WTC11 (cell line): ENCODE data around the gene TCF12. TPM values are rescaled to one million over a fixed set of nuclear protein-coding genes. Genes with fewer than 3 reads are reported as not detected.

Experiments used
- ATAC-seq: fragments of 200-7000 bp; cut with Tn5 transposase; 2 replicates; pipeline ENCODE4 v1.10.0; 2021; ENCODE audit warnings: mild to moderate bottlenecking, moderate library complexity
- CTCF ChIA-PET: fragments of 300-600 bp; sonication (Branson Sonifier 250); formaldehyde crosslinking; loops from one replicate; lab custom pipeline; 2021; ENCODE audit warnings: antibody characterized with exemption; lab: Charles Lee
- POLR2A ChIA-PET: fragments of 350-600 bp; sonication (Branson Sonifier 250); formaldehyde crosslinking; loops from one replicate; lab custom pipeline; 2021; ENCODE audit warnings: antibody characterized with exemption; lab: Charles Lee
- DNase-seq: peaks from one replicate; pipeline ENCODE4 v3.0.0; 2021; ENCODE audit warnings: low spot score
- H3K27ac Mint-ChIP-seq: 2 replicates; pipeline ENCODE4 v1.8.0; 2021; ENCODE audit warnings: mixed read lengths
- H3K27me3 Mint-ChIP-seq: 2 replicates; pipeline ENCODE4 v1.8.0; 2021; ENCODE audit warnings: low read depth, mild to moderate bottlenecking, moderate library complexity, mixed read lengths
- H3K36me3 Mint-ChIP-seq: 2 replicates; pipeline ENCODE4 v1.8.0; 2021; ENCODE audit warnings: mixed read lengths
- H3K4me1 Mint-ChIP-seq: 2 replicates; pipeline ENCODE4 v1.8.0; 2022; ENCODE audit warnings: mixed read lengths
- H3K4me3 Mint-ChIP-seq: 2 replicates; pipeline ENCODE4 v1.8.0; 2021; ENCODE audit warnings: mild to moderate bottlenecking, moderate library complexity, mixed read lengths
- H3K9me3 Mint-ChIP-seq: 2 replicates; pipeline ENCODE4 v1.8.0; 2021; ENCODE audit warnings: mixed read lengths
- CREB1 ChIP-seq: sonication (generic); formaldehyde crosslinking; IDR thresholded peaks from 2 replicates; pipeline ENCODE4 v1.8.0; 2023; ENCODE audit warnings: mild to moderate bottlenecking, missing genetic modification reagents
- ELF4 ChIP-seq: sonication (generic); formaldehyde crosslinking; IDR thresholded peaks from 2 replicates; pipeline ENCODE4 v1.8.1; 2022; ENCODE audit warnings: low read depth, mild to moderate bottlenecking, moderate library complexity, missing genetic modification reagents
- FOXJ3 ChIP-seq: sonication (generic); formaldehyde crosslinking; IDR thresholded peaks from 2 replicates; pipeline ENCODE4 v1.9.0; 2021; ENCODE audit warnings: missing genetic modification reagents, mild to moderate bottlenecking, borderline replicate concordance
- IRF1 ChIP-seq: sonication (generic); formaldehyde crosslinking; IDR thresholded peaks from 2 replicates; pipeline ENCODE4 v1.8.0; 2023; ENCODE audit warnings: missing genetic modification reagents
- KAT7 ChIP-seq: sonication (generic); formaldehyde crosslinking; IDR thresholded peaks from 2 replicates; pipeline ENCODE4 v1.8.1; 2023; ENCODE audit warnings: missing genetic modification reagents, mild to moderate bottlenecking, borderline replicate concordance
- MYBL2 ChIP-seq: sonication (generic); formaldehyde crosslinking; IDR thresholded peaks from 2 replicates; pipeline ENCODE4 v1.8.1; 2023; ENCODE audit warnings: mild to moderate bottlenecking, moderate library complexity, missing genetic modification reagents
- NFATC4 ChIP-seq: fragments of 250-450 bp; sonication (Bioruptor Pico); IDR thresholded peaks from 2 replicates; pipeline ENCODE4 v1.9.0; 2021; ENCODE audit warnings: mild to moderate bottlenecking
- NR2C2 ChIP-seq: sonication (generic); formaldehyde crosslinking; IDR thresholded peaks from 2 replicates; pipeline ENCODE4 v1.8.0; 2022; ENCODE audit warnings: mild to moderate bottlenecking, missing genetic modification reagents
- NR3C1 ChIP-seq: sonication (generic); formaldehyde crosslinking; conservative IDR thresholded peaks from 2 replicates; pipeline ENCODE4 v1.8.1; 2023; ENCODE audit warnings: low read depth, mild to moderate bottlenecking, missing genetic modification reagents
- SMAD4 ChIP-seq: sonication (generic); formaldehyde crosslinking; IDR thresholded peaks from 2 replicates; pipeline ENCODE4 v1.8.0; 2022; ENCODE audit warnings: mild to moderate bottlenecking, missing genetic modification reagents
- SP1 ChIP-seq: sonication (generic); formaldehyde crosslinking; conservative IDR thresholded peaks from 2 replicates; pipeline ENCODE4 v1.8.1; 2022; ENCODE audit warnings: missing genetic modification reagents
- STAT6 ChIP-seq: sonication (generic); formaldehyde crosslinking; conservative IDR thresholded peaks from 2 replicates; pipeline ENCODE4 v1.8.1; 2023; ENCODE audit warnings: mild to moderate bottlenecking, low read depth, missing genetic modification reagents, moderate library complexity
- TP53 ChIP-seq: sonication (generic); formaldehyde crosslinking; IDR thresholded peaks from 2 replicates; pipeline ENCODE4 v1.8.1; 2023; ENCODE audit warnings: mild to moderate bottlenecking, missing genetic modification reagents
- ZBTB21 ChIP-seq: sonication (generic); formaldehyde crosslinking; IDR thresholded peaks from 2 replicates; pipeline ENCODE4 v1.8.1; 2023; ENCODE audit warnings: mild to moderate bottlenecking, missing genetic modification reagents, borderline replicate concordance
- ZNF416 ChIP-seq: fragments of 250-450 bp; sonication (Bioruptor Pico); IDR thresholded peaks from 2 replicates; pipeline ENCODE4 v1.9.0; 2021; ENCODE audit warnings: mild to moderate bottlenecking, inconsistent platforms
- ZNF423 ChIP-seq: fragments of 250-450 bp; sonication (Bioruptor Pico); IDR thresholded peaks from 2 replicates; pipeline ENCODE4 v2.1.2; 2022; ENCODE audit warnings: mild to moderate bottlenecking, moderate library complexity
- total RNA-seq: library from RNA; stranded (reverse); gene quantifications from 3 replicates; pipeline ENCODE4 v1.2.3, GENCODE V29; 2021
- TF ChIP-seq, protein P1 (sequence below): sonication (generic); formaldehyde crosslinking; IDR thresholded peaks from 2 replicates; pipeline ENCODE4 v1.8.0; 2023; ENCODE audit warnings: mild to moderate bottlenecking, missing genetic modification reagents
- TF ChIP-seq, protein P2 (sequence below): fragments of 250-450 bp; sonication (Bioruptor Pico); IDR thresholded peaks from 2 replicates; pipeline ENCODE4 v1.8.0; 2021; ENCODE audit warnings: mild to moderate bottlenecking

Gene TCF12
- total RNA-seq, 1 experiment from 2014 or later, result 73.2 TPM

DNA sequence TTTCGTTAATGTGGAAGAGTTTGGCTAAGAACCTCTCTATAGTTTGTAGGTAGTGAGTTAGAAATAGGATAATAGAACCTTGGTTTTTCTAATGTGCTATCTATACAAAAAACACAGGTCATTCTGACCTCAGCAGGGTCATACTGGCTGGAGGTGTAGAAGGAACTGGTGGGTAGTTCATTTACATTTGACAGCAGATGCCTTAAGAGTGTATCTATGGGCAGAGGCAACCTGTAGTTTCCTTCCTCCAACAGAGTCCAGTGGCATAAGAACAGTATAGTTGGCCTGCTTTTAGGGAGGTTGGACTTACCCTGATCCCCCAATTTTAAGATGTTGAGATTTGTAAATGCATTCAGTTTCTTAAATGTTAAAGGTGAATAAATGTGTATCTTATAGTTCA, 152.2 kb downstream of the TCF12 start (continued):
- no peak for TF ChIP-seq IRF1 (CRISPR knock-in tag)
- TF ChIP-seq, all 79 proteins: peak for 0

- Mint-ChIP-seq H3K4me3 (no peak overlapping the region), H3K27ac (peak overlapping the region; percentile 18; the same call in 1 of the 2 replicates), H3K4me1 (peaks cover 16% of the 10 kb centered on the region), H3K36me3 (no peaks in the 10 kb centered on the region), H3K27me3 (no peaks in the 10 kb centered on the region), H3K9me3 (no peaks in the 10 kb centered on the region)
- ATAC-seq (no peak), DNase-seq (no peak)
- ChIA-PET CTCF (no interaction called here), POLR2A (no interaction called here)
- no peak for TF ChIP-seq ZNF416
- no peak for TF ChIP-seq ELF4 (CRISPR knock-in tag)
- TF ChIP-seq NFATC4 (CRISPR knock-in tag), result no peak
- no peak for TF ChIP-seq FOXJ3
- no peak for TF ChIP-seq KAT7 (CRISPR knock-in tag)
- TF ChIP-seq TP53 (CRISPR knock-in tag), result no peak
These were observed 161.0 kb downstream of the TCF12 start for GRCh38 chr15:57079446-57079845.

DNA sequence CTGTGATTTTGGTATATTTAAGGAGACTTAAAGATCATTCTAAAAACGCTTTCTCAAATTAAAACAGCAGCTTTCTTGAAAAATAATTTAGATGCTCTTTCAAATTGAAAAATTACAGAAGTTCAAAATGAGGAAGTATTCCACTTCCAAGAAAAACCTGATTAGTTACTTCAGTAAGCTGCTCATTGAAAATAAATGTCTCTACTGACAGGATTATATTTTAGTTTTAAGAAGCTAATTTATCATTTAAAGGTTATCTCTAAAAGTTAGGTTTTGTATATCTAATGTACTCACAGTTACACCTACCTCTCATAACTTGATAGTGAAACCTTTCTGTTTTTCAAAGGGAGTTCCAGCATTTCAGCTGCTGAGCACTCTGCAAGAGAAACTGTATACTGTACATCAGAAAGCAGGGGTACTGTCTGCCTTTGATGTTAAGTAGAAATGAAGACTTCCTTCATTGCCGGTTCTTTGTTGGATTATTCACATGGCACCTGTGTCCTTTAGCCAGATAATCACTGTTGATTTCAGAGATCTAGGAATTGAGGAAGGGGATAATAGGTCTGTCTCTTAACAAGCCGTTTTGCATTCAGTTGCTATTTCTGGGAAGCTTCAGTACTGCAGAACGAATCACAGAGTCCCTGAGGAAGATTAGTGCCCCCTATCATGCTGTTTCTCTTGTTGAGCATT, 161.6 kb downstream of the TCF12 start:
- CTCF ChIA-PET, result interaction anchor here (0.7 kb wide), 1 partner anchor 62 kb away, joined by 3 read pairs; no protein-coding TSS in a partner anchor
- no peak for TF ChIP-seq FOXJ3
- no peak for TF ChIP-seq ELF4 (CRISPR knock-in tag)
- no peak for TF ChIP-seq ZNF423
- TF ChIP-seq NR2C2 (CRISPR knock-in tag), result no peak
- TF ChIP-seq, protein P1, sequence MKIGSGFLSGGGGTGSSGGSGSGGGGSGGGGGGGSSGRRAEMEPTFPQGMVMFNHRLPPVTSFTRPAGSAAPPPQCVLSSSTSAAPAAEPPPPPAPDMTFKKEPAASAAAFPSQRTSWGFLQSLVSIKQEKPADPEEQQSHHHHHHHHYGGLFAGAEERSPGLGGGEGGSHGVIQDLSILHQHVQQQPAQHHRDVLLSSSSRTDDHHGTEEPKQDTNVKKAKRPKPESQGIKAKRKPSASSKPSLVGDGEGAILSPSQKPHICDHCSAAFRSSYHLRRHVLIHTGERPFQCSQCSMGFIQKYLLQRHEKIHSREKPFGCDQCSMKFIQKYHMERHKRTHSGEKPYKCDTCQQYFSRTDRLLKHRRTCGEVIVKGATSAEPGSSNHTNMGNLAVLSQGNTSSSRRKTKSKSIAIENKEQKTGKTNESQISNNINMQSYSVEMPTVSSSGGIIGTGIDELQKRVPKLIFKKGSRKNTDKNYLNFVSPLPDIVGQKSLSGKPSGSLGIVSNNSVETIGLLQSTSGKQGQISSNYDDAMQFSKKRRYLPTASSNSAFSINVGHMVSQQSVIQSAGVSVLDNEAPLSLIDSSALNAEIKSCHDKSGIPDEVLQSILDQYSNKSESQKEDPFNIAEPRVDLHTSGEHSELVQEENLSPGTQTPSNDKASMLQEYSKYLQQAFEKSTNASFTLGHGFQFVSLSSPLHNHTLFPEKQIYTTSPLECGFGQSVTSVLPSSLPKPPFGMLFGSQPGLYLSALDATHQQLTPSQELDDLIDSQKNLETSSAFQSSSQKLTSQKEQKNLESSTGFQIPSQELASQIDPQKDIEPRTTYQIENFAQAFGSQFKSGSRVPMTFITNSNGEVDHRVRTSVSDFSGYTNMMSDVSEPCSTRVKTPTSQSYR, result no peak
- TF ChIP-seq SMAD4 (CRISPR knock-in tag), result no peak
- no peak for TF ChIP-seq STAT6 (CRISPR knock-in tag)
- TF ChIP-seq MYBL2 (CRISPR knock-in tag), result no peak
- no peak for TF ChIP-seq ZBTB21 (CRISPR knock-in tag)
- no peak for TF ChIP-seq SP1 (CRISPR knock-in tag)
- no peak for TF ChIP-seq NR3C1 (CRISPR knock-in tag)
- no peak for TF ChIP-seq CREB1 (CRISPR knock-in tag)
- TF ChIP-seq, protein P2, sequence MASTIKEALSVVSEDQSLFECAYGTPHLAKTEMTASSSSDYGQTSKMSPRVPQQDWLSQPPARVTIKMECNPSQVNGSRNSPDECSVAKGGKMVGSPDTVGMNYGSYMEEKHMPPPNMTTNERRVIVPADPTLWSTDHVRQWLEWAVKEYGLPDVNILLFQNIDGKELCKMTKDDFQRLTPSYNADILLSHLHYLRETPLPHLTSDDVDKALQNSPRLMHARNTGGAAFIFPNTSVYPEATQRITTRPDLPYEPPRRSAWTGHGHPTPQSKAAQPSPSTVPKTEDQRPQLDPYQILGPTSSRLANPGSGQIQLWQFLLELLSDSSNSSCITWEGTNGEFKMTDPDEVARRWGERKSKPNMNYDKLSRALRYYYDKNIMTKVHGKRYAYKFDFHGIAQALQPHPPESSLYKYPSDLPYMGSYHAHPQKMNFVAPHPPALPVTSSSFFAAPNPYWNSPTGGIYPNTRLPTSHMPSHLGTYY, result no peak
- DNase-seq (no peak), ATAC-seq (peak; percentile 65)
- Mint-ChIP-seq H3K27me3 (no peaks in the 10 kb centered on the region), H3K4me3 (no peak overlapping the region), H3K36me3 (no peaks in the 10 kb centered on the region), H3K27ac (0 out of 2 replicates have a peak overlapping the region, but pooled peaks have one; percentile 65), H3K4me1 (peaks cover 16% of the 10 kb centered on the region), H3K9me3 (no peaks in the 10 kb centered on the region)
- POLR2A ChIA-PET, result no interaction called here
